B cell (primary cell): ENCODE results near the gene HDDC2. TPM values are rescaled to one million over a fixed set of nuclear protein-coding genes. Genes with fewer than 3 reads are reported as not detected.

Experiments used
- ATAC-seq: fragments of 200-7000 bp; cut with Tn5 transposase; one replicate; pipeline ENCODE4 v1.10.0; 2021; ENCODE audit warnings: low read depth, mild to moderate bottlenecking, moderate number of reproducible peaks, moderate library complexity
- CTCF ChIA-PET: fragments of 350-600 bp; sonication (Branson Sonifier 250); formaldehyde crosslinking; loops from one replicate; lab custom pipeline; 2021; ENCODE audit warnings: antibody characterized with exemption, inconsistent platforms; lab: Charles Lee
- POLR2A ChIA-PET: fragments of 350-600 bp; sonication (Branson Sonifier 250); formaldehyde crosslinking; loops from one replicate; lab custom pipeline; 2021; ENCODE audit warnings: antibody characterized with exemption; lab: Charles Lee
- DNase-seq: peaks from one replicate; pipeline ENCODE4 v3.0.0; 2013
- H2AFZ ChIP-seq: 2 replicates; pipeline ENCODE4 v1.6.1; 2012; ENCODE audit warnings: mild to moderate bottlenecking, low read depth, low read length; ENCODE audit not compliant: insufficient read depth, poor library complexity, severe bottlenecking
- H3K27ac ChIP-seq, 2 donors: 1 replicate in 1 of 2; 2 replicates in 1 of 2; pipeline ENCODE4 v1.5.1; 2012 to 2013; ENCODE audit warnings: low read length in 2 of 2, mild to moderate bottlenecking in 2 of 2, moderate library complexity in 1 of 2
- H3K27me3 ChIP-seq, 4 experiments: fragments of 200-600 bp in 1 of 4; sonication (generic) in 1 of 4; replicated peaks in 1 of 4; 1 replicate in 2 of 4; 2 replicates in 2 of 4; pipeline versions ENCODE4 v1.6.1 to v1.7.0; 2013 to 2016; ENCODE audit warnings: low read length in 3 of 4, mild to moderate bottlenecking in 2 of 4, mixed read lengths in 1 of 4, moderate library complexity in 1 of 4; ENCODE audit not compliant: insufficient read depth in 4 of 4, control insufficient read depth in 3 of 4; ENCODE audit errors: control extremely low read depth in 1 of 4
- H3K36me3 ChIP-seq, 2 experiments: replicated peaks in 1 of 2; 1 replicate in 1 of 2; 2 replicates in 1 of 2; pipeline versions ENCODE4 v1.6.1 to v1.7.1; 2013; ENCODE audit warnings: low read length in 1 of 2; ENCODE audit not compliant: insufficient read depth in 2 of 2, control insufficient read depth in 1 of 2; ENCODE audit errors: control extremely low read depth in 1 of 2, extremely low read depth in 1 of 2
- H3K4me1 ChIP-seq, 2 donors: fragments of 200-600 bp in 1 of 2; sonication (generic) in 1 of 2; 1 replicate in 1 of 2; 2 replicates in 1 of 2; pipeline versions ENCODE4 v1.5.1 to v1.6.1; 2013 to 2017; ENCODE audit warnings: low read length in 2 of 2; ENCODE audit not compliant: control insufficient read depth in 2 of 2, insufficient read depth in 2 of 2
- H3K4me2 ChIP-seq: replicated peaks from 2 replicates; pipeline ENCODE3; 2012; ENCODE audit warnings: mild to moderate bottlenecking, low read depth, low read length; ENCODE audit not compliant: poor library complexity, severe bottlenecking
- H3K4me3 ChIP-seq, 5 experiments: fragments of 200-600 bp in 1 of 5; sonication (generic) in 1 of 5; 1 replicate in 3 of 5; 2 replicates in 2 of 5; pipeline versions ENCODE4 v1.5.1 to v1.7.0; 2011 to 2016; ENCODE audit warnings: low read length in 4 of 5, mild to moderate bottlenecking in 4 of 5, low read depth in 2 of 5, control low read depth in 1 of 5, moderate library complexity in 1 of 5; ENCODE audit not compliant: insufficient read depth in 1 of 5; ENCODE audit errors: control extremely low read depth in 1 of 5, extremely low read depth in 1 of 5
- H3K79me2 ChIP-seq: fragments of 200-600 bp; sonication (generic); one replicate; pipeline ENCODE4 v1.6.0; 2016; ENCODE audit warnings: low read length; ENCODE audit not compliant: control insufficient read depth, insufficient read depth
- H3K9ac ChIP-seq: fragments of 200-600 bp; sonication (generic); 2 replicates; pipeline ENCODE4 v1.6.1; 2017; ENCODE audit warnings: mild to moderate bottlenecking, low read length, moderate library complexity
- H3K9me3 ChIP-seq, 3 donors: one replicate each; pipeline versions ENCODE4 v1.6.1 to v1.7.1; 2013; ENCODE audit warnings: low read length in 2 of 3; ENCODE audit not compliant: control insufficient read depth in 2 of 3, insufficient read depth in 1 of 3; ENCODE audit errors: control extremely low read depth in 1 of 3
- H4K20me1 ChIP-seq: 2 replicates; pipeline ENCODE4 v1.6.0; 2012; ENCODE audit warnings: mild to moderate bottlenecking, low read length; ENCODE audit not compliant: insufficient read depth, control insufficient read depth, poor library complexity, severe bottlenecking
- H3K27ac Mint-ChIP-seq: one replicate; pipeline ENCODE4 v1.8.0; 2021; ENCODE audit warnings: mixed read lengths
- H3K27me3 Mint-ChIP-seq: one replicate; pipeline ENCODE4 v1.8.0; 2021; ENCODE audit warnings: mixed read lengths
- H3K4me1 Mint-ChIP-seq: one replicate; pipeline ENCODE4 v1.8.0; 2021; ENCODE audit warnings: mixed read lengths
- H3K4me3 Mint-ChIP-seq: one replicate; pipeline ENCODE4 v1.8.0; 2021; ENCODE audit warnings: mixed read lengths
- H3K9me3 Mint-ChIP-seq: one replicate; pipeline ENCODE4 v1.8.0; 2022; ENCODE audit warnings: mixed read lengths; ENCODE audit not compliant: insufficient read depth
- CTCF ChIP-seq: fragments of 200-600 bp; IDR thresholded peaks from one replicate; pipeline ENCODE4 v1.8.0; 2022; ENCODE audit warnings: antibody characterized with exemption, mild to moderate bottlenecking
- EZH2 ChIP-seq: IDR thresholded peaks from 2 replicates; pipeline ENCODE4 v1.6.1; 2012; ENCODE audit warnings: borderline replicate concordance, low read depth, mild to moderate bottlenecking, moderate library complexity, low read length; ENCODE audit not compliant: insufficient read depth, poor library complexity, severe bottlenecking
- WGBS: methylation state at CpG from one replicate; pipeline ENCODE4 v1.1.5; 2013; ENCODE audit warnings: missing lambda C conversion rate; ENCODE audit not compliant: insufficient coverage; 5-methylcytosine and 5-hydroxymethylcytosine counted together
- intact Hi-C: fragments of 100-400 bp; cut with micrococcal nuclease; formaldehyde crosslinking; loops from one replicate; pipeline ENCODE4 v1.10.0; 2022
- polyA plus RNA-seq: library from polyadenylated mRNA; depleted of rRNA; stranded (reverse); fragments of >200 nt; gene quantifications from 2 replicates; pipeline ENCODE4 v1.2.3, GENCODE V29; 2012
- total RNA-seq, 2 donors: library from RNA; stranded (reverse); fragments of 120-200 nt in 1 of 2; gene quantifications; 1 replicate in 1 of 2; 2 replicates in 1 of 2; pipeline versions ENCODE4 v1.2.3 to v1.2.4, GENCODE V29; 2013 to 2022

Gene HDDC2
- total and polyA plus RNA-seq, 2 donors (not counting 1 experiment from before 2014, with no cell fraction given), result 31.6 to 37.6 TPM

GRCh38 chr6:125274935-125275334 is 26.8 kb downstream of the HDDC2 start:
- no peaks in the 10 kb centered on the region for H3K9me3 Mint-ChIP-seq
- Histone ChIP-seq H3K36me3 (peaks cover 4 to 47% of the 10 kb centered on the region in 2 experiments), H3K9me3 (peaks cover 0 to 1% (median 0%) of the 10 kb centered on the region in 3 donors), H3K79me2 (peaks cover 3% of the 10 kb centered on the region), H3K4me3 (no peak overlapping the region), H4K20me1 (peaks cover 6% of the 10 kb centered on the region), H3K27me3 (no peaks in the 10 kb centered on the region), H2AFZ (no peak overlapping the region), H3K27ac (no peak overlapping the region), H3K4me2 (no peak overlapping the region), H3K9ac (no peak overlapping the region), H3K4me1 (no peaks in the 10 kb centered on the region)
- H3K27ac Mint-ChIP-seq, result no peak overlapping the region
- H3K4me1 Mint-ChIP-seq, result peaks cover 4% of the 10 kb centered on the region
- no peak for ATAC-seq
- no peaks in the 10 kb centered on the region for H3K27me3 Mint-ChIP-seq
- intact Hi-C loops, result no loop called here
- DNase-seq, result no peak
- 100% methylated on average over 1 of the region's 3 CpGs for WGBS
- CTCF ChIA-PET, result no interaction called here
- no peak overlapping the region for H3K4me3 Mint-ChIP-seq
- TF ChIP-seq CTCF, result no peak
- TF ChIP-seq EZH2, result no peak
- POLR2A ChIA-PET, result no interaction called here

DNA sequence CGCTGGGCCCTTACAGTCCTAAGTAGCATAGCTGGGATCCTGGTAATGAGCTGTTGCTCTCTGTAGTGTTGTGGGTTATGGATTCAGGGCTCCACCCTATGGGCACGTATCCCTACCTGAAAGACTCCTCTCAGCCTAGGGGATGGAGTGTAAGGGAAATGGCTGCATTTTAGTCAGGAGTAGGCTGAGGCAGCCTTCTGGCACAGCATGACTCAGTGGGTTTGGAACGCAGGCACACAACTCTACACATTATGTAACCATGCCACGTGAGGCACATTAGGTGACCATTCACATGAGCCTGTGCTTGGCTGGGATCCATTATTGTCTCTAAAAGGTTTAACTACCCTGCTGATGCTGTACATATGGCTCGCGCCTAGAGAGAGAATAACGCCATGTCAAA is 27.8 kb downstream of the HDDC2 start:
- intact Hi-C loops, result no loop called here
- H3K9me3 ChIP-seq, result no peaks in the 10 kb centered on the region
- TF ChIP-seq CTCF (no peak), EZH2 (no peak)
- no peak overlapping the region for H3K4me3 Mint-ChIP-seq
- peaks cover 4 to 45% of the 10 kb centered on the region in 2 experiments for H3K36me3 ChIP-seq
- CTCF ChIA-PET, result no interaction called here
- no peaks in the 10 kb centered on the region for H3K4me1 ChIP-seq
- POLR2A ChIA-PET, result no interaction called here
- H3K9ac ChIP-seq, result no peak overlapping the region
- no peak overlapping the region for H3K27ac Mint-ChIP-seq
- DNase-seq (no peak), ATAC-seq (no peak)
- H3K4me1 Mint-ChIP-seq, result peaks cover 2% of the 10 kb centered on the region
- H3K27ac ChIP-seq, result no peak overlapping the region
- H2AFZ ChIP-seq, result no peak overlapping the region
- peaks cover 1% of the 10 kb centered on the region for H4K20me1 ChIP-seq
- no peak overlapping the region for H3K4me3 ChIP-seq
- no peaks in the 10 kb centered on the region for H3K27me3 ChIP-seq
- 100% methylated on average over 5 of the region's 7 CpGs for WGBS
- peaks cover 1% of the 10 kb centered on the region for H3K79me2 ChIP-seq
- no peaks in the 10 kb centered on the region for H3K9me3 Mint-ChIP-seq
- no peak overlapping the region for H3K4me2 ChIP-seq
- H3K27me3 Mint-ChIP-seq, result no peaks in the 10 kb centered on the region
